ENCODE measurements around the gene SASH1. TPM values are rescaled to one million over a fixed set of nuclear protein-coding genes. Genes with fewer than 3 reads are reported as not detected.
A peak's percentile ranks its signal among the peaks of the same experiment; 100 is the strongest.

SASH1 gene
- total and polyA plus RNA-seq, 5 donors from 2014 or later, result 0.06 TPM; not detected in 4

DNA sequence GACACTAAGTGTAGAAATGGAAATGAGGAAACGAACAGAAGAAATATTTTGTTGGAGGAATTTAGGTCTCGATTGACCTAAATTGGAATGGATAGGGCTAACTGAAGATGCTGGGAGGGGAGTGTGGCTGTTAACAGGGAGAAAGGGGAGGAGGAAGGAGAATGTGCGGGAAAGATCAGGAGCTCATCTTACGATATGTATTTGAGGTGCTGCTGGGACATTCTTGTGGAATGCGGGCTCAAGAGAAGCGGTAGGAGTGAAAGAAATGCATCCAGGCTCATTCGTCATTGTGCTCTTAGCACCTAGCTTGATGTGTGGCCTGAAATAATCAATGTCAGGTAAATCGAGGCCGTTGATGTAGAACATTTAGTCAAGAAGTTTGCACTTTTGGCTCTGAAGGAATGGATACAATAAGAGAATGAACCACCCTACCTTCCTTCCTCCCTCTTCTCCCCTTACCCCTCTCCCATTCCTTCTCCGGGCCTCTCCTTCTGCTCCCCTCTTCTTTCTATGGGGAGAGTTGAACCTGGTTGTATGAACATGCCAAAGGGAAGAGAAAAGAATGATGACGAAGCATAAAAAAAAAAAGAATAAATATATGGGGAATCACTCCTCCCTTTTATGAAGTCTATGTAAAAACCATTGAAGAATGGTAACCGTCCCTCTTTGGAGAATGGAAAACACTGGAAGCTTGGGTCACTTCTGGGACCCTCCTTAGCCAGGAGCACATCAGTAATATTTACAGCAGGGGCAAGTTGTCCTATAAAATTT is 70.9 kb downstream of the SASH1 start:
- Mint-ChIP-seq H3K36me3 (no peaks in the 10 kb centered on the region), H3K4me1 (no peaks in the 10 kb centered on the region), H3K27me3 (peaks cover 4% of the 10 kb centered on the region), H3K4me3 (no peak overlapping the region), H3K27ac (peak overlapping the region in 1 of 3 donors; percentile 44), H3K9me3 (no peaks in the 10 kb centered on the region)
- Histone ChIP-seq H3K4me1 (ENCODE audit: control insufficient read depth, insufficient read depth, low read length, poor library complexity, severe bottlenecking) (no peaks in the 10 kb centered on the region), H3K36me3 (ENCODE audit: control insufficient read depth, insufficient read depth, low read length) (no peaks in the 10 kb centered on the region), H3K27me3 (ENCODE audit: control insufficient read depth, insufficient read depth, low read length) (no peaks in the 10 kb centered on the region), H3K4me3 (ENCODE audit: low read depth, low read length) (no peak overlapping the region), H3K9me3 (ENCODE audit: control insufficient read depth in 2 of 2, low read length in 2 of 2) (no peaks in the 10 kb centered on the region), H3K27ac (ENCODE audit: insufficient read depth, low read length, poor library complexity, severe bottlenecking) (no peak overlapping the region)
- ATAC-seq (ENCODE audit: low read depth in 2 of 2) (no peak), DNase-seq (no peak)

DNA sequence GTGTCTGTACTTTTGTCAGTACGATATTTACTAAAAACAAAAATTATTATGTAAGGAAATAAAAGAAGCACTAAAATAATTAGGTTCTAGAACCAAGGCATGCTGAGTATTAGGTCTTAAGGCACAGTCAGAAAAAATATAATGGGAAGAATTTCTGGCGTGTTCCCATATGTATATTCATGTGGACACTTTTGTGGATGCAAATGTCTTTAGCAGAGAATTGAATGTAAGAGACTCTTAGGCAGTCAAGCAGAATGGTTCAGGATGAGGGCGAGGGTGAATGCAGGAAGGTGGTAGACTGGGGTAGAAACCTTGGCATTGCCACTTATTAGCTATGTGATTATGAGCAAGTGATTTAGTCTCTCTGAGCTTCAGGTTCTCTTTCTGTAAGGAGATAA is 71.5 kb downstream of the SASH1 start:
- Mint-ChIP-seq H3K4me1 (no peaks in the 10 kb centered on the region), H3K9me3 (no peaks in the 10 kb centered on the region), H3K36me3 (no peaks in the 10 kb centered on the region), H3K27me3 (peaks cover 4% of the 10 kb centered on the region), H3K27ac (no peak overlapping the region), H3K4me3 (no peak overlapping the region)
- Histone ChIP-seq H3K27me3 (ENCODE audit: control insufficient read depth, insufficient read depth, low read length) (no peaks in the 10 kb centered on the region), H3K36me3 (ENCODE audit: control insufficient read depth, insufficient read depth, low read length) (no peaks in the 10 kb centered on the region), H3K9me3 (ENCODE audit: control insufficient read depth in 2 of 2, low read length in 2 of 2) (no peaks in the 10 kb centered on the region), H3K27ac (ENCODE audit: insufficient read depth, low read length, poor library complexity, severe bottlenecking) (no peak overlapping the region), H3K4me1 (ENCODE audit: control insufficient read depth, insufficient read depth, low read length, poor library complexity, severe bottlenecking) (no peaks in the 10 kb centered on the region), H3K4me3 (ENCODE audit: low read depth, low read length) (no peak overlapping the region)
- DNase-seq (no peak), ATAC-seq (ENCODE audit: low read depth in 2 of 2) (no peak)

DNA sequence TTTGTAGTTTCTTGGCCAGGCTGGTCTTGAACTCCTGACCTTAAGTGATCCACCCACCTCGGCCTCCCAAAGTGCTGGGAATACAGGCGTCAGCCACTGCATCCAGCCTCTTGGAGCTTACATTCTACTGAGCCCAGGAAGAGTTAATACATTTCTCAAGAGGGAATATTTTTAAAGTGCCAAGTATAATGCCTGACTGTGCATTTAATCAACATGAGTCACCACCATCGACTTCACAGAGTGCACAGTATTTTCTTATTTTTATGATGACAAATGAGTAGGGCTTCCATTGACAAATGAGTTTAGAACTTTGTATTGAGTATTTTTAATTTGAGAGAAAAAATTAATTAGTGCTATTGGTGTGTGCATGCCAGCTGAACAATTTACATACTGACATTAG is 72.2 kb downstream of the SASH1 start:
- ATAC-seq (ENCODE audit: low read depth in 2 of 2), result no peak
- DNase-seq, result no peak
- Histone ChIP-seq H3K4me1 (ENCODE audit: control insufficient read depth, insufficient read depth, low read length, poor library complexity, severe bottlenecking) (no peaks in the 10 kb centered on the region), H3K4me3 (ENCODE audit: low read depth, low read length) (no peak overlapping the region), H3K9me3 (ENCODE audit: control insufficient read depth in 2 of 2, low read length in 2 of 2) (no peaks in the 10 kb centered on the region), H3K36me3 (ENCODE audit: control insufficient read depth, insufficient read depth, low read length) (no peaks in the 10 kb centered on the region), H3K27me3 (ENCODE audit: control insufficient read depth, insufficient read depth, low read length) (no peaks in the 10 kb centered on the region), H3K27ac (ENCODE audit: insufficient read depth, low read length, poor library complexity, severe bottlenecking) (no peak overlapping the region)
- H3K9me3 Mint-ChIP-seq, result no peaks in the 10 kb centered on the region
- no peaks in the 10 kb centered on the region for H3K4me1 Mint-ChIP-seq
- no peak overlapping the region for H3K27ac Mint-ChIP-seq
- no peak overlapping the region for H3K4me3 Mint-ChIP-seq
- no peaks in the 10 kb centered on the region for H3K36me3 Mint-ChIP-seq
- H3K27me3 Mint-ChIP-seq, result no peaks in the 10 kb centered on the region

DNA sequence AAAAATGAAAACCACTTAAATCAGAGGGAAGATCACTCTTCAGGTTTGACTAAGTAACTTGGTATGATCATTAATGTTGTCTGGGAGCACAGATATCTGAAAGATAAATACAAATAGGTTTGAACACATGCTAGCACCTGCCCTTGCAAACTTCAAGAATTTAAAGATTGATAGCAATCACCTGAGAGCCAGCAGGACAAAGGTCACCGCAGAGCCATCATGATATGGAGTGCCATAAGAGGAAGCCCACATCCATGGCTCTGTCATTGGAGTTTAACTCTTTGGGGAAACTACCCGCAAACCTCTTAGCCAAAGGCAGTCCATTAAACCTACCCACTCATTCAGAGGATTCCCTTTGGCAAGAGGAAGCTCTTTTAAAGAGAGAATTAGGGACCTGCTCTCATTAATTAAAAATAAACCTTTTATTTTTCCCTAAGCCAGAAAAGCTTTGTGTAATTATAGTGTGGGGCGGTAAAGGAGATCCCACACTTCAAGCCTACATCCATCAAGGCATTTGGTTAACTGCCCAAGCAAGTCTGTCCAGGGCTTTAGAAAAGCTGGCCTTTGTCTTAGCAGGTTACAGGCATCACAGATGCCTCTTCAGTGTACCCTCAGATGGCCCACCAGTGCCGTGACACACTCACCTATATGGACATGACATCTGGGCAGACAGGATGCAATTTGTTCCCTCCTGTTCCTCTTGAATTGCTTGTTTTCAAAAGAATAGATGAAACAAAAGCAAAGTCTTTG is 73.0 kb downstream of the SASH1 start:
- H3K27me3 ChIP-seq (ENCODE audit: control insufficient read depth, insufficient read depth, low read length), result no peaks in the 10 kb centered on the region
- Mint-ChIP-seq H3K4me3 (no peak overlapping the region), H3K36me3 (no peaks in the 10 kb centered on the region), H3K9me3 (no peaks in the 10 kb centered on the region), H3K27me3 (no peaks in the 10 kb centered on the region), H3K4me1 (no peaks in the 10 kb centered on the region), H3K27ac (no peak overlapping the region)
- H3K4me3 ChIP-seq (ENCODE audit: low read depth, low read length), result no peak overlapping the region
- ATAC-seq (ENCODE audit: low read depth in 2 of 2) (no peak), DNase-seq (no peak)
- H3K4me1 ChIP-seq (ENCODE audit: control insufficient read depth, insufficient read depth, low read length, poor library complexity, severe bottlenecking), result no peaks in the 10 kb centered on the region
- H3K27ac ChIP-seq (ENCODE audit: insufficient read depth, low read length, poor library complexity, severe bottlenecking), result no peak overlapping the region
- no peaks in the 10 kb centered on the region for H3K36me3 ChIP-seq (ENCODE audit: control insufficient read depth, insufficient read depth, low read length)
- no peaks in the 10 kb centered on the region for H3K9me3 ChIP-seq (ENCODE audit: control insufficient read depth in 2 of 2, low read length in 2 of 2)

DNA sequence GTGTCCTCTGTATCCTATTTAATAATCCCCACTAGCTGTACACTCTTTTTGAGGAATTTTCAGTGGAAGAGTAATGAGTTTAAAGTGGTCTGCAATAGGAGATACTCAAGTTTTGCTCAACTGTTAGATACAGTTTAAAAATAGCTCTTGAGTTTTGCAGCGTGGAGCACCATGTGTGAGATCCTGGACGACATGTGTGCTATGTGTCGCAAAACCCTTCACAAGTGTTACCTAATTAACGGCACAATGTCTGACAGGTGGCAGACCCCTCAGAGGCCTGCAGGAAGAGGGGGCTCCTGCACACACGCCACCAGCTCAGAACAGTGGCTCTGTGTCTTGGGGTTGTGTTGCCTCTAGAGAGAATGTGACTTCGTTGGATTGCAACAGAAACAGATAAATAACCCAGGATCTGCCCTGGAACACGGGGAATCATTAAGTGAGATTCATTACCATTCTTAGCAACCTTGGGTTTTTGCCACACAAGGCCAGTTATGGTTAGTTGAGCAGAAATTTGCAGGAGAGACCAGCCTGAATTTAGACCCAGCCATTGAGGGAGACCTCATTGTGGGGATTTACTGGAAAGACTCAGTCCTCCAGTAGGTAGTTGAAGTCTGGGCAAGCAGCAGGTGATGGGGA is 73.8 kb downstream of the SASH1 start:
- no peak overlapping the region for H3K4me3 Mint-ChIP-seq
- ATAC-seq (ENCODE audit: low read depth in 2 of 2), result no peak
- no peaks in the 10 kb centered on the region for H3K36me3 ChIP-seq (ENCODE audit: control insufficient read depth, insufficient read depth, low read length)

DNA sequence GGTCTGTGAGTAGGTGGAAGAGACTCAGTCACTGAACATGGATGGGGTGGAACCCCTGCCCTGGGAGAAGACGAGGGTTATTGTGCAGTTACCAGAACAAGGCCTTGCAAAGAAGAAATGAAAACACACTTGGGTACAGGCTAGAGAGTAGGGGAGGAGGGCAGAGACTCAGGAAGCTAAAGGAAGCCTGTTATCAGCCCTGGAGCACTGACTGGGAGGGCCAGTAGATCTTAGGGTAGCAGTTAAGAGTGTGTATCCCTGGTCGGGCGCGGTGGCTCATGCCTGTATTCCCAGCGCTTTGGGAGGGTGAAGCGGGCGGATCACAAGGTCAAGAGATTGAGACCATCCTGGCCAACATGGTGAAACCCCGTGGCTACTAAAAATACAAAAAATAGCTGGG is 74.4 kb downstream of the SASH1 start:
- no peaks in the 10 kb centered on the region for H3K9me3 ChIP-seq (ENCODE audit: control insufficient read depth in 2 of 2, low read length in 2 of 2)
- no peaks in the 10 kb centered on the region for H3K9me3 Mint-ChIP-seq
- no peaks in the 10 kb centered on the region for H3K36me3 ChIP-seq (ENCODE audit: control insufficient read depth, insufficient read depth, low read length)
- ATAC-seq (ENCODE audit: low read depth in 2 of 2) (no peak), DNase-seq (no peak)
- H3K4me1 ChIP-seq (ENCODE audit: control insufficient read depth, insufficient read depth, low read length, poor library complexity, severe bottlenecking), result no peaks in the 10 kb centered on the region
- H3K4me3 ChIP-seq (ENCODE audit: low read depth, low read length), result no peak overlapping the region
- no peaks in the 10 kb centered on the region for H3K36me3 Mint-ChIP-seq
- no peak overlapping the region for H3K27ac Mint-ChIP-seq
- H3K4me3 Mint-ChIP-seq, result no peak overlapping the region
- H3K4me1 Mint-ChIP-seq, result no peaks in the 10 kb centered on the region
- H3K27ac ChIP-seq (ENCODE audit: insufficient read depth, low read length, poor library complexity, severe bottlenecking), result no peak overlapping the region
- H3K27me3 ChIP-seq (ENCODE audit: control insufficient read depth, insufficient read depth, low read length), result no peaks in the 10 kb centered on the region
- H3K27me3 Mint-ChIP-seq, result no peaks in the 10 kb centered on the region

More for the DNA sequence above, 73.8 kb downstream of the SASH1 start:
- Mint-ChIP-seq H3K27ac (no peak overlapping the region), H3K9me3 (no peaks in the 10 kb centered on the region), H3K36me3 (no peaks in the 10 kb centered on the region), H3K27me3 (no peaks in the 10 kb centered on the region), H3K4me1 (no peaks in the 10 kb centered on the region)
- Histone ChIP-seq H3K4me3 (ENCODE audit: low read depth, low read length) (no peak overlapping the region), H3K27me3 (ENCODE audit: control insufficient read depth, insufficient read depth, low read length) (no peaks in the 10 kb centered on the region), H3K4me1 (ENCODE audit: control insufficient read depth, insufficient read depth, low read length, poor library complexity, severe bottlenecking) (no peaks in the 10 kb centered on the region), H3K27ac (ENCODE audit: insufficient read depth, low read length, poor library complexity, severe bottlenecking) (no peak overlapping the region), H3K9me3 (ENCODE audit: control insufficient read depth in 2 of 2, low read length in 2 of 2) (no peaks in the 10 kb centered on the region)
- no peak for DNase-seq

DNA sequence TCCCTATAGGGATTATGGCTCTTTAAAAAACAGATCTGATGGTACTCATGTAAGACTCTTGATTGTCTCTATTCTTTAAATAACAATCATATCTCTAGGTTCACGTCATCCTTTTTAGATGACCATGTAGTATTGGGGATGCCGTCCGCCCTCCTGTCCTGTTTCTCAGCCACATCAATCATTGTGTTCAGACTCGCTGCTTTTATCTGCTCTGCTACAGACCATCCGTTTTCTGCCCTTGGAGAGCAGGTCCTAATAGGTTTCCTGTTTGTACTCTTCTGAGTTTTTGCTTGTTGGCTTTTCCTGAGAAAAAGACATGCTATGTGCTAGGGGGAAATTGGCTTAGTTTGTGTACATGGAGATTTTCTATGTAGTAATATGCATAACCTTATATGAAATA is 76.8 kb downstream of the SASH1 start:
- no peak overlapping the region for H3K4me3 ChIP-seq (ENCODE audit: low read depth, low read length)
- ATAC-seq (ENCODE audit: low read depth in 2 of 2) (no peak), DNase-seq (no peak)
- H3K27me3 Mint-ChIP-seq, result no peaks in the 10 kb centered on the region
- no peaks in the 10 kb centered on the region for H3K9me3 ChIP-seq (ENCODE audit: control insufficient read depth in 2 of 2, low read length in 2 of 2)
- H3K36me3 Mint-ChIP-seq, result no peaks in the 10 kb centered on the region
- H3K27ac Mint-ChIP-seq, result no peak overlapping the region
- H3K27ac ChIP-seq (ENCODE audit: insufficient read depth, low read length, poor library complexity, severe bottlenecking), result no peak overlapping the region
- H3K4me1 ChIP-seq (ENCODE audit: control insufficient read depth, insufficient read depth, low read length, poor library complexity, severe bottlenecking), result no peaks in the 10 kb centered on the region
- no peaks in the 10 kb centered on the region for H3K27me3 ChIP-seq (ENCODE audit: control insufficient read depth, insufficient read depth, low read length)
- no peaks in the 10 kb centered on the region for H3K4me1 Mint-ChIP-seq
- no peaks in the 10 kb centered on the region for H3K36me3 ChIP-seq (ENCODE audit: control insufficient read depth, insufficient read depth, low read length)
- no peak overlapping the region for H3K4me3 Mint-ChIP-seq
- no peaks in the 10 kb centered on the region for H3K9me3 Mint-ChIP-seq
